ENCODE data around the gene CCSER2.

The CCSER2 gene

GRCh38 chr10:84375881-84376280 lies 47.5 kb downstream of the CCSER2 start:
- Histone ChIP-seq H3K27me3 (ENCODE audit: control insufficient read depth in 1 of 2, insufficient read depth in 1 of 2, low read length in 2 of 2) (no peaks in the 10 kb centered on the region), H3K9me3 (ENCODE audit: control insufficient read depth, low read length) (no peaks in the 10 kb centered on the region), H3K36me3 (ENCODE audit: control insufficient read depth in 1 of 2, insufficient read depth in 2 of 2, low read depth in 1 of 2, low read length in 2 of 2) (peaks cover 5 to 59% of the 10 kb centered on the region in 2 experiments), H2BK5ac (ENCODE audit: low read depth, low read length, poor library complexity, severe bottlenecking) (no peak overlapping the region), H2BK12ac (ENCODE audit: low read length in 2 of 2) (no peak overlapping the region), H3K18ac (ENCODE audit: low read depth in 1 of 2, low read length in 2 of 2) (no peak overlapping the region), H2AFZ (ENCODE audit: low read depth, low read length) (no peak overlapping the region), H3K4me3 (ENCODE audit: insufficient read depth in 1 of 2, low read depth in 1 of 2, low read length in 2 of 2) (no peak overlapping the region), H3K14ac (ENCODE audit: low read length in 2 of 2) (no peak overlapping the region), H3K79me1 (replicated peaks; ENCODE audit: low read length, poor library complexity, severe bottlenecking) (peaks cover 10% of the 10 kb centered on the region), H3K23ac (ENCODE audit: low read length in 2 of 2) (no peak overlapping the region), H4K8ac (ENCODE audit: low read length) (no peak overlapping the region), H3K4me1 (ENCODE audit: control insufficient read depth, insufficient read depth, low read depth, low read length) (no peaks in the 10 kb centered on the region), H3K4me2 (ENCODE audit: low read length, poor library complexity, severe bottlenecking) (no peak overlapping the region), H3K9ac (ENCODE audit: low read length) (no peak overlapping the region), H3K27ac (ENCODE audit: low read length, poor library complexity, severe bottlenecking) (no peak overlapping the region), H4K91ac (ENCODE audit: low read length) (no peak overlapping the region), H2AK5ac (ENCODE audit: low read length, severe bottlenecking) (no peak overlapping the region), H2BK120ac (ENCODE audit: low read depth, low read length) (no peak overlapping the region), H3K4ac (ENCODE audit: low read depth in 1 of 2, low read length in 2 of 2) (no peak overlapping the region), H2BK15ac (ENCODE audit: low read depth, poor library complexity, severe bottlenecking) (no peak overlapping the region)
- DNase-seq, result no peak
- no CpG with 5 or more reads among the region's 1 CpG for WGBS

GRCh38 chr10:84388148-84388547 lies 59.8 kb downstream of the CCSER2 start:
- H3K9me3 ChIP-seq (ENCODE audit: control insufficient read depth, low read length), result peaks cover 12% of the 10 kb centered on the region
- H2BK15ac ChIP-seq (ENCODE audit: low read depth, poor library complexity, severe bottlenecking), result no peak overlapping the region
- H2AFZ ChIP-seq (ENCODE audit: low read depth, low read length), result no peak overlapping the region
- H4K8ac ChIP-seq (ENCODE audit: low read length), result no peak overlapping the region
- no peak overlapping the region for H2BK12ac ChIP-seq (ENCODE audit: low read length in 2 of 2)
- no peak overlapping the region for H3K9ac ChIP-seq (ENCODE audit: low read length)
- H2BK5ac ChIP-seq (ENCODE audit: low read depth, low read length, poor library complexity, severe bottlenecking), result no peak overlapping the region
- no peak overlapping the region for H3K4me2 ChIP-seq (ENCODE audit: low read length, poor library complexity, severe bottlenecking)
- H3K27ac ChIP-seq (ENCODE audit: low read length, poor library complexity, severe bottlenecking), result no peak overlapping the region
- H3K23ac ChIP-seq (ENCODE audit: low read length in 2 of 2), result no peak overlapping the region
- H2AK5ac ChIP-seq (ENCODE audit: low read length, severe bottlenecking), result no peak overlapping the region
- H3K4me3 ChIP-seq (ENCODE audit: insufficient read depth in 1 of 2, low read depth in 1 of 2, low read length in 2 of 2), result no peak overlapping the region
- peaks cover 18% of the 10 kb centered on the region for H3K79me1 ChIP-seq (replicated peaks; ENCODE audit: low read length, poor library complexity, severe bottlenecking)
- no peak for DNase-seq
- H3K14ac ChIP-seq (ENCODE audit: low read length in 2 of 2), result no peak overlapping the region
- no CpG with 5 or more reads among the region's 1 CpG for WGBS
- H3K4me1 ChIP-seq (ENCODE audit: control insufficient read depth, insufficient read depth, low read depth, low read length), result no peaks in the 10 kb centered on the region
- no peak overlapping the region for H4K91ac ChIP-seq (ENCODE audit: low read length)
- H3K4ac ChIP-seq (ENCODE audit: low read depth in 1 of 2, low read length in 2 of 2), result peak overlapping the region in 1 of 2 experiments; percentile 13
- H3K18ac ChIP-seq (ENCODE audit: low read depth in 1 of 2, low read length in 2 of 2), result no peak overlapping the region
- no peak overlapping the region for H2BK120ac ChIP-seq (ENCODE audit: low read depth, low read length)
- peaks cover 6 to 40% of the 10 kb centered on the region in 2 experiments for H3K36me3 ChIP-seq (ENCODE audit: control insufficient read depth in 1 of 2, insufficient read depth in 2 of 2, low read depth in 1 of 2, low read length in 2 of 2)
- H3K27me3 ChIP-seq (ENCODE audit: control insufficient read depth in 1 of 2, insufficient read depth in 1 of 2, low read length in 2 of 2), result no peaks in the 10 kb centered on the region

- H2AK5ac ChIP-seq (ENCODE audit: low read length, severe bottlenecking), result no peak overlapping the region
- no peak overlapping the region for H3K23ac ChIP-seq (ENCODE audit: low read length in 2 of 2)
- no peak overlapping the region for H2BK120ac ChIP-seq (ENCODE audit: low read depth, low read length)
- H3K4me1 ChIP-seq (ENCODE audit: control insufficient read depth, insufficient read depth, low read depth, low read length), result no peaks in the 10 kb centered on the region
- no peak overlapping the region for H2BK15ac ChIP-seq (ENCODE audit: low read depth, poor library complexity, severe bottlenecking)
- no peak overlapping the region for H3K18ac ChIP-seq (ENCODE audit: low read depth in 1 of 2, low read length in 2 of 2)
- H4K8ac ChIP-seq (ENCODE audit: low read length), result no peak overlapping the region
- no peak overlapping the region for H4K91ac ChIP-seq (ENCODE audit: low read length)
- no peak overlapping the region for H3K4ac ChIP-seq (ENCODE audit: low read depth in 1 of 2, low read length in 2 of 2)
- H3K79me1 ChIP-seq (replicated peaks; ENCODE audit: low read length, poor library complexity, severe bottlenecking), result peaks cover 23% of the 10 kb centered on the region
- H3K9ac ChIP-seq (ENCODE audit: low read length), result no peak overlapping the region
- H2BK12ac ChIP-seq (ENCODE audit: low read length in 2 of 2), result no peak overlapping the region
- no peak overlapping the region for H3K4me3 ChIP-seq (ENCODE audit: insufficient read depth in 1 of 2, low read depth in 1 of 2, low read length in 2 of 2)
- no peaks in the 10 kb centered on the region for H3K27me3 ChIP-seq (ENCODE audit: control insufficient read depth in 1 of 2, insufficient read depth in 1 of 2, low read length in 2 of 2)
- no peak overlapping the region for H3K14ac ChIP-seq (ENCODE audit: low read length in 2 of 2)
- H2BK5ac ChIP-seq (ENCODE audit: low read depth, low read length, poor library complexity, severe bottlenecking), result no peak overlapping the region
- H3K36me3 ChIP-seq (ENCODE audit: control insufficient read depth in 1 of 2, insufficient read depth in 2 of 2, low read depth in 1 of 2, low read length in 2 of 2), result peaks cover 6 to 35% of the 10 kb centered on the region in 2 experiments
- no peak overlapping the region for H3K27ac ChIP-seq (ENCODE audit: low read length, poor library complexity, severe bottlenecking)
- H3K4me2 ChIP-seq (ENCODE audit: low read length, poor library complexity, severe bottlenecking), result no peak overlapping the region
- no CpG with 5 or more reads among the region's 4 CpGs for WGBS
- peaks cover 3% of the 10 kb centered on the region for H3K9me3 ChIP-seq (ENCODE audit: control insufficient read depth, low read length)
- H2AFZ ChIP-seq (ENCODE audit: low read depth, low read length), result no peak overlapping the region
- no peak for DNase-seq
These were observed 62.0 kb downstream of the CCSER2 start for GRCh38 chr10:84390364-84390763.

- H3K18ac ChIP-seq (ENCODE audit: low read depth in 1 of 2, low read length in 2 of 2), result no peak overlapping the region
- H4K8ac ChIP-seq (ENCODE audit: low read length), result no peak overlapping the region
- H3K9ac ChIP-seq (ENCODE audit: low read length), result no peak overlapping the region
- H3K27ac ChIP-seq (ENCODE audit: low read length, poor library complexity, severe bottlenecking), result no peak overlapping the region
- no peak overlapping the region for H2AFZ ChIP-seq (ENCODE audit: low read depth, low read length)
- H4K91ac ChIP-seq (ENCODE audit: low read length), result no peak overlapping the region
- no peak overlapping the region for H3K4me2 ChIP-seq (ENCODE audit: low read length, poor library complexity, severe bottlenecking)
- no peak overlapping the region for H2AK5ac ChIP-seq (ENCODE audit: low read length, severe bottlenecking)
- H3K9me3 ChIP-seq (ENCODE audit: control insufficient read depth, low read length), result peaks cover 5% of the 10 kb centered on the region
- H2BK5ac ChIP-seq (ENCODE audit: low read depth, low read length, poor library complexity, severe bottlenecking), result no peak overlapping the region
- no peak overlapping the region for H2BK15ac ChIP-seq (ENCODE audit: low read depth, poor library complexity, severe bottlenecking)
- H3K4me3 ChIP-seq (ENCODE audit: insufficient read depth in 1 of 2, low read depth in 1 of 2, low read length in 2 of 2), result no peak overlapping the region
- no peaks in the 10 kb centered on the region for H3K27me3 ChIP-seq (ENCODE audit: control insufficient read depth in 1 of 2, insufficient read depth in 1 of 2, low read length in 2 of 2)
- H3K23ac ChIP-seq (ENCODE audit: low read length in 2 of 2), result no peak overlapping the region
- H2BK120ac ChIP-seq (ENCODE audit: low read depth, low read length), result no peak overlapping the region
- DNase-seq, result no peak
- H2BK12ac ChIP-seq (ENCODE audit: low read length in 2 of 2), result no peak overlapping the region
- H3K79me1 ChIP-seq (replicated peaks; ENCODE audit: low read length, poor library complexity, severe bottlenecking), result peaks cover 26% of the 10 kb centered on the region
- no peaks in the 10 kb centered on the region for H3K4me1 ChIP-seq (ENCODE audit: control insufficient read depth, insufficient read depth, low read depth, low read length)
- H3K36me3 ChIP-seq (ENCODE audit: control insufficient read depth in 1 of 2, insufficient read depth in 2 of 2, low read depth in 1 of 2, low read length in 2 of 2), result peaks cover 6 to 40% of the 10 kb centered on the region in 2 experiments
- H3K4ac ChIP-seq (ENCODE audit: low read depth in 1 of 2, low read length in 2 of 2), result no peak overlapping the region
- H3K14ac ChIP-seq (ENCODE audit: low read length in 2 of 2), result no peak overlapping the region
- WGBS, result 96% methylated on average over 4 of the region's 4 CpGs
These were observed 62.9 kb downstream of the CCSER2 start for GRCh38 chr10:84391326-84391725.
